Stimulated activated CD4-positive, alpha-beta T cell treated with anti-CD3 and anti-CD28 coated beads, TNF-alpha, amount 100 ng/mL, for 48 hours (primary cell): ENCODE measurements around the gene ARHGEF39.
"Not testable (repeated sequence)": the region's sequence is repeated elsewhere in the genome, so short reads cannot be mapped to it uniquely, and the experiment has no call there.

Source experiments
- DNase-seq, 3 donors: peaks; one replicate each; pipeline ENCODE4 v3.0.0-alpha.2; 2020; ENCODE audit warnings: low read depth in 3 of 3

Gene ARHGEF39

GRCh38 chr9:35651956-35652828 lies 12.8 kb downstream of the ARHGEF39 start:
- DNase-seq: no peak

DNA sequence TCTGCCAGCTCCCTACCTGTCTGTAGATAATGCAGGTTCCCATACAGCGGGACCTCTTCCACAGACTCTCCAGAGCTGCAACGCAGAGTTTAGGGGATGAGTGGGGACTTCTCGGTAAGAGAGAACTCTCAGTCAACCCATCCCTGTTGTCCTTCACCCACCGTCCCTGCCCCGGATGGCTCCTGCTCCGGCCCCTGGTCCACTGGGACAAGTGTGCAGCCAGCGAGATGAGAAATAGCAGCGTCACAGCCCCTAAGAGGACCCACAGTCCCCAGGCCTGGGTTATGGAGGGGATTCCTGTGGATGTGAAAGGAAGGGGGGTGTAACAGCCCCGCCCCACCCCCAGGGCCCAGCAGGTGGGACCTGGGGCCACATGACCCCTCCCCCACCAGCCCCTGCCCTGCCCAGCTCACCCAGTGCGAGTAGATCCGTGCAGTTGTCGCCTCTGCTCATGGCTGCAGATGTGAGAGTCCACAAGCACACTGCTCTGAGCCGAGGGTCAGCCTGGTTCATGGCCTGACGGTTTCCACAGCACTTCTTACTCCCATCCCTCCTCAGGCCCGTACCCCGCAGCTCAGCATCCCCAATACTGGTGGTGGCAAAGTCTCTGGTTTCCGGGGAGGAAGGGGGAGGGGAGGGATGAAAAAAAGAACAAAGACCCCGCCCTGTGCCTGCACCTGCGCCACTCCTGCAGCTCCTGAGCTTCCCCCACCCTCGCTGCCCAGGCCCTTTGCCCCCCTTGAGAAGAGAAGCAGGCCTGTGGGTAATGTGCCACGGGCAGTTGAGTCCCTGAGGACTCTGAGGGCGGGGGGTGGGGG lies 14.4 kb downstream of the ARHGEF39 start, which contains the start of gene SIT1:
Gene SIT1, minus strand, starts transcription at position 591 of the 818 bp plus-strand sequence. Its CDS starts 78 bp downstream, at position 513.
- peak in 1 of 3 donors; percentile 48 for DNase-seq

DNA sequence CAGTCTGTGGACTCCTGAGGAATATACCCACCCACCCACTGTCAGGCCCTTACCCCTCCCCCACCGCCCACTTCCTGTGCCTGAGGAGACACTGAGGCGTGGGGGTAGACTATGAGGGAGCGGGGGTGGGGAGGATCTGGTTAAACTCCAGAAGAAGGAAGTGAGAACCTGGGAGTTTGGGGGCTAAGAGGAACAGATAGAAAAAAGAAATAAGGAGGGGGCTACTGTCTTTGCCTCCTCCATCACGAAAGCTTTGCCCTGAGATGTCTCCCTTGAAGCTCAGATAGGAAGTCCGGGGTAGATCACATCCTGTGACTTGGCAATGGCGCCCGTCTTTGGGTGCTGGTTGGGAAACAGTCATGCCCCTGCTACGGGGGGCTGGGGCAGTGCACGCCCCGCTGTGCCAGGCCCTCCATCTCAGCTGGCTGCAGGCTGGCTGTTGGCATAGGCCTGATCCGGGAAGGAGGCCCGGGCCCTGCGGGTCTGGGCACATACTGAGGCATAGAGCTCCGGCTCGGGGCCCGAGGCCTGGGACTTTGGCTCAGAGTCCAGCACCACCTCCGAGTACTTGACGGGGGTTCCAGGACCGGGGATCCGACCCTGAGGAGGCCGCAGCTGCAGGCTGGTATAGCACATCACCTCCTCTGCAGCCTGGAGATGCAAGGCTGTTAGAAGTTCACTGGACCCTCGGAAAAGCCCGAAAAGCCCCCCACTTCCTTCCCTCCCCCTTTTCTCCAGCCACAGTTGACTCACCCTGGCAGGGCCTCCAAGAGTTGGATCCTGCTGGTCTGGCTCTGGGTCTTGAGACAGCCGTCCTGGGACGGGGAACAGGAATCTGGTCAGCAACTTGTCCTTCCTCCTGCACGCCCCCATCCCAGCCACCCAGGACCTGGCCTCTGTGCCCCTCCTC lies 15.3 kb downstream of the ARHGEF39 start:
- peak in 1 of 3 donors; percentile 35 for DNase-seq

GRCh38 chr9:35646533-35647265 lies 18.3 kb downstream of the ARHGEF39 start:
- DNase-seq: peak; percentile 79 to 90 (median 82)

- DNase-seq: no peak
These were observed 18.9 kb downstream of the ARHGEF39 start for GRCh38 chr9:35646153-35646532.

DNA sequence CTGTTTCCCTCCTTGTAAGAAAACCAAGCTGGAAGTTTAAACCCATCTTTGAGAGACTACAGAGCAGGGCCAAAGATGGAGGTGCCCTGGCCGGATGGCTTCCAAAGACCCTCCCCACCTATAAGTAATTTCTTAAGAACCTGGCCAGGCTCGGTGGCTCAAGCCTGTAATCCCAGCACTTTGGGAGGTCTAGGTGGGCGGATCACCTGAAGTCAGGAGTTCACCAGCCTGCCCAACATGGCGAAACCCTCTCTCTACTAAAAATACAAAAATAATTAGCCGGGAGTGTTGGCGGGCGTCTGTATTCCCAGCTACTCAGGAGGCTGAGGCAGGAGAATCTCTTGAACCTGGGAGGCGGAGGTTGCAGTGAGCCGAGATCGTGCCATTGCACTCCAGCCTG lies 19.3 kb downstream of the ARHGEF39 start:
- DNase-seq: not testable (repeated sequence)

GRCh38 chr9:35643046-35643445 lies 21.9 kb downstream of the ARHGEF39 start:
- no peak for DNase-seq

GRCh38 chr9:35641478-35641877 lies 23.5 kb downstream of the ARHGEF39 start:
- not testable (repeated sequence) for DNase-seq

DNA sequence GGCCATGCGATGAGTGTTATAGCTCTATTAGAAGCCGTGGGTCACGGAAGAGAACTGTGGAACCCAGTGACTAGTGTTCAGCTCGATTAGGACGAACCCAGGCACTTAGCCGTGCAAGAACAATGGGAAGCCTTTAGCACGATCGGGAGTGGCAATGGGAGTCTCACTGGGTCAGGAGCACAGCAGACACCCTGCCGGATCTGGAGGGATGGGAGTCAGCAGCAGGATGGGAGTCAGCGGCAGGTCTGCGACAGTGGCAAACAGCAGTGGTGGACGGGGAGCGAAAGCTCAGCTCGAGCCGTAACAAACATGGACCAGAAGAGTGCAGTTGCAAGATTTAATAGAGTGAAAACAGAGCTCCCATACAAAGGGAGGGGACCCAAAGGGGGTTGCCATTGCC lies 24.6 kb downstream of the ARHGEF39 start:
- not testable (repeated sequence) for DNase-seq

GRCh38 chr9:35639631-35640030 lies 25.4 kb downstream of the ARHGEF39 start:
- DNase-seq: no peak

- DNase-seq: not testable (repeated sequence)
These were observed 25.8 kb downstream of the ARHGEF39 start for GRCh38 chr9:35639225-35639624.

GRCh38 chr9:35638751-35639150 lies 26.2 kb downstream of the ARHGEF39 start:
- not testable (repeated sequence) for DNase-seq

DNA sequence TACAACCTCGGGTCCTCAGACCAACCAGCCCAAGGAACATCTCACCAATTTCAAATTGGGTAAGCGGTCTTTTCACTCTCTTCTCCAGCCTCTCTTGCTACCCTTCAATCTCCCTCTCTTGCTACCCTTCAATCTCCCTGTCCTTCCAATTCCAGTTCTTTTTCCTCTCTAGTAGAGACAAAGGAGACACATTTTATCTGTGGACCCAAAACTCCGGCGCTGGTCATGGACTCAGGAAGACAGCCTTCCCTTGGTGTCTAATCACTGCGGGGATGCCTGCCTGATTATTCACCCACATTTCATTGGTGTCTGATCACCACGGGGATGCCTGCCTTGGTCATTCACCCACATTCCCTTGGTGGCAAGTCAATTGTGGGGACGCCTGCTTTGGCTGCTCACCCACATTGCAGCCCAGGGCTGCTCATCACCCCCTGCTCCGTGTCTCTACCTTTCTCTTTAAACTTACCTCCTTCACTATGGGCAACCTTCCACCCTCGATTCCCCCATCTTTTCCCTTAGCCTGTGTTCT lies 27.5 kb downstream of the ARHGEF39 start:
- DNase-seq: not testable (repeated sequence)

DNA sequence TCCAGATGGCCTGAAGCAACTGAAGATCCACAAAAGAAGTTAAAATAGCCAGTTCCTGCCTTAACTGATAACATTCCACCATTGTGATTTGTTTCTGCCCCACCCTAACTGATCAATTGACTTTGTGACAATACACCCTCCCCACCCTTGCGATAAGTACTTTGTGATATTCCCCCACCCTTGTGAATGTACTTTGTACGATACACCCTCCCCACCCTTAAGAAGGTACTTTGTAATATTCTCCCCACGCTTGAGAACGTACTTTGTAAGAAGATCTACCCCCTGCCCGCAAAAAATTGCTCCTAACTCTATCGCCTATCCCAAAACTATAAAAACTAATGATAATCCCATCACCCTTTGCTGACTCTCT lies 28.1 kb downstream of the ARHGEF39 start:
- not testable (repeated sequence) for DNase-seq

DNA sequence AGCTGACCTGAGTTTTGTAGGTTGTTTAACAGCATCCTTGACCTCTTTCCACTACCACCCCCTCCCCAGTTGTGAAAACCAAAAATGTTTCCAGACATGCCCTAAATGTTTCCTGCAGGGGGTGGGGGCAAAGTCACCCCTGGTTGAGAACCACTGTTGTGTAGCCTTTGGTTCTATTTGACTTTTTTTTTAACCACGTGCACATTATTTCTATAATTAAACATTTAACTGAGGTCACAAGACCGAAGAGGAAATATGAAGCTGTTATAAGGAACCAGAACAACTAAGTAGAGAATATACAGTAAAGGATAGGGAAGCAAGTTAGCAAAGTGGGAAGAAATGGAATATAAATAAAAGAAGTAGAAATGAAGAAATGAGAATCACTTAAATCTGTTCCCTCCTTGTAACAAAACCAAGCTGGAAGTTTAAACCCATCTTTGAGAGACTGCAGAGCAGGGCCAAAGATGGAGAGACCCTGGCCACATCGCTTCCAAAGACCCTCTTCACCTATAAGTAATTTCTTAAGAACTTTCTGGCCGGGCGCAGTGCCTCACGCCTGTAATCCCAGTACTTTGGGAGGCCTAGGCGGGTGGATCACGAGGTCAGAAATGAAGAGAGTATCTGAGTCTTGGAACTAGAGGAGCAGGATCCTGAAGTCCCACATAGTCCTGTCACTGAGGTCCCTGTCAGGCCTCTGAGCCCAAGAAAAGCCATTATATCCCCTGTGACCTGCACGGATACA lies 28.7 kb downstream of the ARHGEF39 start:
- no peak for DNase-seq

GRCh38 chr9:35635730-35636129 lies 29.3 kb downstream of the ARHGEF39 start:
- DNase-seq: no peak

DNA sequence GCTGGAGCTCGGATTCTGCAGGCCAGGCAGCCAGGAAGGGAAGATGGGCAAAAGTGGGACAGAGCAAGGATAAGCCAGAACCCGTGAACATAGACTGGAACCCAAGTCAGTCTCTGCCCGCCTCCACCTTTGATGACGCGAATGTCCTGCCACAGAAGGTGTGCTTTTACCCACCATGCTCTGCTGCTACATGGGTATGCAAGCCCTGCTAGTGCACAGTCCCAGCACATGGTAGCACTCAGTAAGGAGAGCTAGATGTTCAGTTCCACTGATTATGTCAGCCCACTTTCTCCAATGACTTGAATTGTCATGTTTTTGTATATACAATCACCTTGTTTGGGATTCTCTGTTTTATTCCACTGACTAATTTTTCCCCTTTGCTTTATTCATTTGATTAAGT lies 35.4 kb downstream of the ARHGEF39 start:
- no peak for DNase-seq

DNA sequence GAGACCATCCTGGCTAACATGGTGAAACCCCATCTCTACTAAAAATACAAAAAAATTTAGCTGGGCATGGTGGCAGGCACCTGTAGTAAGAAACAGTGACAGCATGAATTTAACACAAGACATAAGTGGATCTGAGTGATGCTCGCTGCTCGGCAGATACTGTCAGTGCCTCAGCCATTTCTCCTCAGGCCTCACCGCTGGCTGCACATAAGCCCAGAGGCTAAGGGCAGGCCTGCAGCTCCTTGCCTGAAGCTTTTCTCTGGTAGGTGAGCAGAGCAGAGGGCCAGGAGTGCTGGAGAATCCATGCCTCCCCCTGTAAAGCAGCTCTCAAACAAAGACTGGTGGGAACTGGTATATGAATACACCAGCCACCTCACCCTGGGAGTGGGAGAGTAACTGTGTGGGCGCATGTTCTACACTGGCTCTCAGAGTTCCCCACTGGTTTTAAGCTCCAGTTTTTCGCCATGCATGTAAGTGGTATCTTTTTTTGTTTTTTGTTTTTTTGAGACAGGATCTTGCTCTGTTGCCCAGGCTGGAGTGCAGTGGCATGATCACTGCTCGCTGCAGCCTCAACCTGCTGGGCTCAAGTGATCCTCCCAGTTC lies 36.5 kb downstream of the ARHGEF39 start:
- no peak for DNase-seq

DNA sequence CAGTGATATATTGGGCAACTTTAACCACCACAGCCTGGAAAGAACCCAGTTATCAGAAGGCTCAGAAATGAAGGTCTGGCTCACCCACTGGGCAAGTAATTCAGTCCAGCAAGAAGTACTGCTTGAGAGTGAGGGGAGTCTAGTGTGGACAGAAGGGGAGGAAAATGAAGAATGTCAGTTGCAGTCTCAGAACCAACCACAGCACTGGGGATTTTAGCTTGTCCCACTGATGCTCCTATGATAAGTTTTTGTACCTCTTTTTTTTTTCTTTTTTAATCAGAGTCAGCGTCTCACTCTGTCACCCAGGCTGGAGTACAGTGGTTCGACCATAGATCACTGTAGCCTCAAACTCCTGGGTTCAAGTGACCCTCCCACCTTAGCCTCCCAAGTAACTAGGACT lies 37.4 kb downstream of the ARHGEF39 start:
- DNase-seq: no peak

- DNase-seq: peak in 1 of 3 donors; percentile 31
These were observed 45.2 kb downstream of the ARHGEF39 start for GRCh38 chr9:35619800-35620158.
